GM23338 (cell line): ENCODE results near the gene NRG3. TPM values are rescaled to one million over a fixed set of nuclear protein-coding genes. Genes with fewer than 3 reads are reported as not detected.

Experiments
- ATAC-seq: fragments of 200-7000 bp; cut with Tn5 transposase; 3 replicates; pipeline ENCODE4 v1.9.1; 2020
- DNase-seq: peaks from one replicate; pipeline ENCODE4 v3.0.0-alpha.2; 2015; ENCODE audit warnings: low spot score
- H2AFZ ChIP-seq: fragments of 200-600 bp; sonication (generic); 2 replicates; pipeline ENCODE4 v1.8.0; 2016; ENCODE audit warnings: antibody characterized with exemption, mild to moderate bottlenecking, moderate library complexity
- H3F3A ChIP-seq: fragments of 200-600 bp; sonication (generic); replicated peaks from 2 replicates; pipeline ENCODE4 v1.8.0; 2017; ENCODE audit warnings: antibody characterized with exemption, mixed run types, low read depth
- H3K27ac ChIP-seq: fragments of 200-600 bp; sonication (generic); 2 replicates; pipeline ENCODE4 v1.6.1; 2016; ENCODE audit warnings: low read depth
- H3K27me3 ChIP-seq: fragments of 200-600 bp; sonication (generic); 2 replicates; pipeline ENCODE4 v1.8.0; 2016; ENCODE audit warnings: mild to moderate bottlenecking, mixed run types, moderate library complexity; ENCODE audit not compliant: insufficient read depth
- H3K36me3 ChIP-seq: fragments of 200-600 bp; sonication (generic); 2 replicates; pipeline ENCODE4 v1.8.0; 2016; ENCODE audit warnings: mild to moderate bottlenecking; ENCODE audit not compliant: insufficient read depth
- H3K4me1 ChIP-seq: fragments of 200-600 bp; sonication (generic); 2 replicates; pipeline ENCODE4 v1.8.0; 2016; ENCODE audit warnings: mild to moderate bottlenecking, moderate library complexity; ENCODE audit not compliant: insufficient read depth
- H3K4me2 ChIP-seq: fragments of 200-600 bp; sonication (generic); 2 replicates; pipeline ENCODE4 v1.7.1; 2017; ENCODE audit warnings: mixed run types
- H3K4me3 ChIP-seq: fragments of 200-600 bp; sonication (generic); 2 replicates; pipeline ENCODE4 v1.6.1; 2016; ENCODE audit warnings: mixed run types
- H3K79me2 ChIP-seq: fragments of 200-600 bp; sonication (generic); replicated peaks from 2 replicates; pipeline ENCODE4 v1.8.0; 2017; ENCODE audit warnings: mild to moderate bottlenecking; ENCODE audit not compliant: insufficient read depth
- H3K9me2 ChIP-seq: fragments of 200-600 bp; sonication (generic); 2 replicates; pipeline ENCODE4 v1.8.0; 2017; ENCODE audit not compliant: insufficient read depth
- H4K20me1 ChIP-seq: fragments of 200-600 bp; sonication (generic); replicated peaks from 2 replicates; pipeline ENCODE4 v1.8.0; 2017; ENCODE audit warnings: mild to moderate bottlenecking; ENCODE audit not compliant: insufficient read depth
- H3K27ac Mint-ChIP-seq: 2 replicates; pipeline ENCODE4 v1.8.0; 2020; ENCODE audit warnings: inconsistent platforms, mild to moderate bottlenecking, moderate library complexity, mixed read lengths
- H3K27me3 Mint-ChIP-seq: 3 replicates; pipeline ENCODE4 v1.8.0; 2022; ENCODE audit warnings: low read depth, mild to moderate bottlenecking, moderate library complexity, mixed read lengths, inconsistent platforms; ENCODE audit not compliant: insufficient read depth, poor library complexity
- H3K36me3 Mint-ChIP-seq: 3 replicates; pipeline ENCODE4 v1.8.0; 2021; ENCODE audit warnings: low read depth, mild to moderate bottlenecking, inconsistent platforms, moderate library complexity, mixed read lengths
- H3K4me1 Mint-ChIP-seq: 3 replicates; pipeline ENCODE4 v1.8.0; 2020; ENCODE audit warnings: mild to moderate bottlenecking, inconsistent platforms, mixed read lengths
- H3K4me3 Mint-ChIP-seq: 3 replicates; pipeline ENCODE4 v1.8.0; 2021; ENCODE audit warnings: moderate library complexity, mild to moderate bottlenecking, inconsistent platforms, mixed read lengths
- H3K9me3 Mint-ChIP-seq: 3 replicates; pipeline ENCODE4 v1.8.0; 2020; ENCODE audit warnings: moderate library complexity, mild to moderate bottlenecking, inconsistent platforms, mixed read lengths
- CTCF ChIP-seq, 2 experiments: fragments of 200-600 bp in 1 of 2; sonication (generic) in 1 of 2; conservative IDR thresholded peaks; 2 replicates each; pipeline versions ENCODE4 v1.5.1 to v1.6.1; 2016 to 2017; ENCODE audit warnings: antibody characterized with exemption in 2 of 2, low read depth in 2 of 2, mild to moderate bottlenecking in 2 of 2, moderate library complexity in 1 of 2
- ETS1 ChIP-seq: IDR thresholded peaks from 2 replicates; pipeline ENCODE4 v1.6.1; 2016; ENCODE audit warnings: antibody characterized with exemption
- EZH2 ChIP-seq: fragments of 200-600 bp; sonication (generic); IDR thresholded peaks from one replicate; pipeline ENCODE4 v1.8.0; 2017; ENCODE audit warnings: antibody characterized with exemption, mild to moderate bottlenecking, low read depth; ENCODE audit not compliant: unreplicated experiment
- EZH2phosphoT487 ChIP-seq: fragments of 200-600 bp; sonication (generic); IDR thresholded peaks from one replicate; pipeline ENCODE4 v1.8.1; 2018; ENCODE audit warnings: antibody characterized with exemption; ENCODE audit not compliant: unreplicated experiment
- JUNB ChIP-seq: IDR thresholded peaks from one replicate; pipeline ENCODE4 v1.6.1; 2016; ENCODE audit warnings: antibody characterized with exemption; ENCODE audit not compliant: unreplicated experiment
- NANOG ChIP-seq: IDR thresholded peaks from 2 replicates; pipeline ENCODE4 v1.6.1; 2016; ENCODE audit warnings: antibody characterized with exemption, borderline replicate concordance
- POLR2AphosphoS5 ChIP-seq: IDR thresholded peaks from 2 replicates; pipeline ENCODE4 v1.6.1; 2016; ENCODE audit warnings: antibody characterized with exemption, low read depth
- REST ChIP-seq: IDR thresholded peaks from one replicate; pipeline ENCODE4 v1.6.1; 2018; ENCODE audit warnings: antibody characterized with exemption; ENCODE audit not compliant: unreplicated experiment
- STAT1 ChIP-seq: IDR thresholded peaks from one replicate; pipeline ENCODE4 v1.6.1; 2016; ENCODE audit warnings: antibody characterized with exemption; ENCODE audit not compliant: unreplicated experiment
- ZNF114 ChIP-seq: fragments of 250-450 bp; sonication (Bioruptor Pico); IDR thresholded peaks from 2 replicates; pipeline ENCODE4 v1.5.0; 2020; ENCODE audit warnings: mild to moderate bottlenecking, moderate library complexity
- ZNF331 ChIP-seq: fragments of 250-450 bp; sonication (Bioruptor Pico); IDR thresholded peaks from 2 replicates; pipeline ENCODE4 v1.5.0; 2020; ENCODE audit warnings: low read depth, mild to moderate bottlenecking, moderate library complexity
- polyA plus RNA-seq: library from polyadenylated mRNA; unstranded; fragments of >200 nt; fragmentation: Nextera tagmentation; extraction: Ambion mirVana; gene quantifications from 2 replicates; pipeline ENCODE4 v1.2.1, GENCODE V29; 2016
- total RNA-seq: library from RNA; depleted of rRNA; stranded (reverse); fragments of >200 nt; shearing (Covaris generic); gene quantifications from 2 replicates; pipeline ENCODE4 v1.2.3, GENCODE V29; 2014

Gene NRG3
- total and polyA plus RNA-seq, 2 experiments from 2014 or later: 1.9 to 3.9 TPM

- TF ChIP-seq REST (no peak), STAT1 (no peak)
These were observed 669.4 kb downstream of the NRG3 start (continued) for GRCh38 chr10:82544377-82544776.

- H3K36me3 Mint-ChIP-seq: no peaks in the 10 kb centered on the region
- DNase-seq (no peak), ATAC-seq (no peak)
- H3K4me1 Mint-ChIP-seq: no peaks in the 10 kb centered on the region
- Histone ChIP-seq H3K36me3 (no peaks in the 10 kb centered on the region), H2AFZ (no peak overlapping the region), H4K20me1 (no peaks in the 10 kb centered on the region), H3K27me3 (no peaks in the 10 kb centered on the region), H3F3A (no peaks in the 10 kb centered on the region), H3K4me3 (no peak overlapping the region), H3K79me2 (no peaks in the 10 kb centered on the region), H3K4me2 (no peak overlapping the region), H3K9me2 (no peaks in the 10 kb centered on the region), H3K4me1 (no peaks in the 10 kb centered on the region), H3K27ac (no peak overlapping the region)
- H3K9me3 Mint-ChIP-seq: no peaks in the 10 kb centered on the region
- no peak overlapping the region for H3K4me3 Mint-ChIP-seq
- no peaks in the 10 kb centered on the region for H3K27me3 Mint-ChIP-seq
- H3K27ac Mint-ChIP-seq: no peak overlapping the region
- TF ChIP-seq EZH2 (no peak), ZNF331 (CRISPR knock-in tag) (no peak), ZNF114 (CRISPR knock-in tag) (no peak), EZH2phosphoT487 (no peak), JUNB (no peak), POLR2AphosphoS5 (no peak), CTCF (conservative IDR thresholded peaks at IDR 0.05; ENCODE audit: low read depth in 2 of 2) (no peak), NANOG (no peak), REST (no peak), ETS1 (no peak), STAT1 (no peak)
These were observed 676.5 kb downstream of the NRG3 start for GRCh38 chr10:82551506-82551905.
